K562 (cell line): Measurements from ENCODE around the gene FAM117B. TPM values are rescaled to one million over a fixed set of nuclear protein-coding genes. Genes with fewer than 3 reads are reported as not detected.

ENCODE experiments used
- ATAC-seq: fragments of 200-7000 bp; cut with Tn5 transposase; 3 replicates; pipeline ENCODE4 v1.9.1; 2020; ENCODE audit warnings: moderate library complexity
- BruUV-seq: library from RNA; stranded (reverse); fragments of 400-500 nt; replicated peaks from 2 replicates; lab custom pipeline; 2021; lab: Mats Ljungman, UMichigan
- CTCF ChIA-PET: fragments of 300-600 bp; formaldehyde crosslinking; extraction: SDS; loops from one replicate; lab custom pipeline; 2021; ENCODE audit warnings: low intra/inter-chr PET ratio; lab: Yijun Ruan, JAX
- POLR2A ChIA-PET: fragments of 300-600, 350-650 bp; sonication (Branson Sonifier 250); formaldehyde crosslinking; extraction: SDS; loops from one replicate; lab custom pipeline; 2021; ENCODE audit warnings: antibody characterized with exemption, inconsistent platforms; lab: Yijun Ruan, JAX
- DNase-seq, 4 experiments: peaks; one replicate each; pipeline versions ENCODE4 v3.0.0 to v3.0.0-alpha.2; 2011 to 2018; ENCODE audit warnings: low spot score in 3 of 4, mixed read lengths in 3 of 4; ENCODE audit errors: extremely low read depth in 1 of 4
- FAIRE-seq: peaks from 2 replicates; lab custom pipeline; 2011; peaks lifted over from hg19 to GRCh38; lab: Jason Lieb, UNC
- H2AFZ ChIP-seq: 2 replicates; pipeline ENCODE4 v1.6.0; 2011; ENCODE audit warnings: low read depth, low read length, control low read depth, inconsistent platforms
- H3K27ac ChIP-seq: fragments of 200-600 bp; 3 replicates; pipeline ENCODE4 v1.8.0; 2011; ENCODE audit warnings: low read depth, mild to moderate bottlenecking, control low read depth, inconsistent platforms, low read length, moderate library complexity, mixed read lengths; ENCODE audit errors: extremely low read depth
- H3K27me3 ChIP-seq, 2 experiments: fragments of 300-600 bp in 1 of 2; 2 replicates in 1 of 2; 3 replicates in 1 of 2; pipeline versions ENCODE4 v1.6.0 to v1.8.0; 2011; ENCODE audit warnings: inconsistent platforms in 2 of 2, low read length in 2 of 2, mild to moderate bottlenecking in 1 of 2, mixed read lengths in 1 of 2, moderate library complexity in 1 of 2; ENCODE audit not compliant: control insufficient read depth in 2 of 2, insufficient read depth in 2 of 2
- H3K36me3 ChIP-seq: fragments of 300-600 bp; 3 replicates; pipeline ENCODE4 v1.8.0; 2011; ENCODE audit warnings: mild to moderate bottlenecking, low read length, inconsistent platforms; ENCODE audit not compliant: control insufficient read depth, insufficient read depth
- H3K4me1 ChIP-seq, 2 experiments: fragments of 200-600 bp in 1 of 2; replicated peaks in 1 of 2; 2 replicates in 1 of 2; 3 replicates in 1 of 2; pipeline versions ENCODE4 v1.5.1 to v1.8.0; 2011; ENCODE audit warnings: inconsistent platforms in 2 of 2, low read length in 2 of 2, mild to moderate bottlenecking in 1 of 2, mixed read lengths in 1 of 2, moderate library complexity in 1 of 2; ENCODE audit not compliant: control insufficient read depth in 2 of 2, insufficient read depth in 2 of 2
- H3K4me2 ChIP-seq: 2 replicates; pipeline ENCODE4 v1.6.1; 2011; ENCODE audit warnings: low read length, control low read depth, inconsistent platforms, mixed read lengths; ENCODE audit not compliant: insufficient read depth
- H3K4me3 ChIP-seq: fragments of 200-600 bp; sonication (generic), shearing (Covaris generic); 2 replicates; pipeline ENCODE4 v1.5.1; 2016; ENCODE audit warnings: control low read depth, inconsistent platforms
- H3K79me2 ChIP-seq: fragments of 200-600 bp; 3 replicates; pipeline ENCODE4 v1.8.0; 2011; ENCODE audit warnings: low read length, inconsistent platforms; ENCODE audit not compliant: control insufficient read depth, insufficient read depth
- H3K9ac ChIP-seq, 2 experiments: 2 replicates each; pipeline versions ENCODE4 v1.6.0 to v1.6.1; 2011; ENCODE audit warnings: low read depth in 2 of 2, low read length in 2 of 2, control low read depth in 1 of 2, inconsistent platforms in 1 of 2, mild to moderate bottlenecking in 1 of 2, mixed read lengths in 1 of 2; ENCODE audit not compliant: insufficient read depth in 1 of 2
- H3K9me1 ChIP-seq: one replicate; pipeline ENCODE4 v1.6.0; 2011; ENCODE audit warnings: inconsistent platforms, mild to moderate bottlenecking, low read length, moderate library complexity; ENCODE audit not compliant: control insufficient read depth, insufficient read depth
- H3K9me3 ChIP-seq: replicated peaks from 2 replicates; pipeline ENCODE4 v1.5.1; 2011; ENCODE audit warnings: low read depth, low read length, inconsistent platforms; ENCODE audit not compliant: control insufficient read depth, insufficient read depth
- H4K20me1 ChIP-seq: replicated peaks from 2 replicates; pipeline ENCODE4 v1.6.1; 2011; ENCODE audit warnings: low read length, inconsistent platforms, mixed read lengths; ENCODE audit not compliant: control insufficient read depth, insufficient read depth
- ARID1B ChIP-seq: fragments of 450-650 bp; IDR thresholded peaks from 2 replicates; pipeline ENCODE4 v1.6.1; 2016; ENCODE audit warnings: antibody characterized with exemption, mild to moderate bottlenecking, inconsistent platforms
- ATF1 ChIP-seq, 2 experiments: fragments of 450-650 bp in 1 of 2; IDR thresholded peaks; 2 replicates each; pipeline ENCODE4 v1.6.1; 2016; ENCODE audit warnings: missing compliant biosample characterization in 1 of 2, missing genetic modification characterization in 1 of 2
- ATF7 ChIP-seq: fragments of 450-650 bp; IDR thresholded peaks from 2 replicates; pipeline ENCODE4 v1.7.1; 2014; ENCODE audit warnings: mild to moderate bottlenecking, moderate library complexity
- CBFA2T3 ChIP-seq: fragments of 450-650 bp; IDR thresholded peaks from 2 replicates; pipeline ENCODE4 v1.6.1; 2017
- CREM ChIP-seq: IDR thresholded peaks from 2 replicates; pipeline ENCODE4 v1.6.1; 2014; ENCODE audit warnings: antibody characterized with exemption, low read depth
- HCFC1 ChIP-seq: IDR thresholded peaks from 2 replicates; pipeline ENCODE4 v1.6.1; 2012; ENCODE audit warnings: low read depth, low read length, improper control_type of control experiment
- HINFP ChIP-seq: fragments of 450-650 bp; conservative IDR thresholded peaks from 2 replicates; pipeline ENCODE4 v1.6.1; 2016; ENCODE audit warnings: missing genetic modification characterization, low read depth, mild to moderate bottlenecking, control low read depth, missing compliant biosample characterization
- ILK ChIP-seq: fragments of 450-650 bp; IDR thresholded peaks from 2 replicates; pipeline ENCODE4 v1.6.1; 2016; ENCODE audit warnings: missing genetic modification characterization, low read depth, mild to moderate bottlenecking, missing compliant biosample characterization, moderate library complexity, borderline replicate concordance
- LCOR ChIP-seq: sonication (generic); formaldehyde crosslinking; IDR thresholded peaks from 2 replicates; pipeline ENCODE4 v1.8.0; 2022; ENCODE audit warnings: mild to moderate bottlenecking, missing genetic modification reagents
- MNT ChIP-seq, 2 experiments: fragments of 450-650 bp; conservative IDR thresholded peaks; 2 replicates each; pipeline ENCODE4 v1.6.1; 2017; ENCODE audit warnings: mild to moderate bottlenecking in 2 of 2, moderate library complexity in 2 of 2
- ZC3H4 ChIP-seq: sonication (generic); formaldehyde crosslinking; IDR thresholded peaks from 2 replicates; pipeline ENCODE4 v1.9.0; 2021; ENCODE audit warnings: missing genetic modification reagents, borderline replicate concordance
- ZEB2 ChIP-seq: fragments of 450-650 bp; IDR thresholded peaks from 2 replicates; pipeline ENCODE4 v1.6.1; 2016
- ZKSCAN8 ChIP-seq: fragments of 200-800 bp; sonication (Bioruptor generic); IDR thresholded peaks from 2 replicates; pipeline ENCODE4 v1.6.1; 2016; ENCODE audit warnings: missing genetic modification characterization, missing compliant biosample characterization
- ZNF347 ChIP-seq: fragments of 450-650 bp; formaldehyde crosslinking; IDR thresholded peaks from 2 replicates; pipeline ENCODE4 v1.4.0; 2020; ENCODE audit warnings: low read depth, mild to moderate bottlenecking, moderate library complexity
- ZSCAN32 ChIP-seq: fragments of 450-650 bp; formaldehyde crosslinking; IDR thresholded peaks from 2 replicates; pipeline ENCODE4 v1.4.0; 2020; ENCODE audit warnings: mild to moderate bottlenecking, moderate library complexity
- WGBS: fragments of 100-300 bp; shearing (Covaris generic); methylation state at CpG from one replicate; pipeline ENCODE4 v1.1.6; 2016; ENCODE audit warnings: low coverage, mixed read lengths; ENCODE audit not compliant: insufficient coverage; ENCODE audit errors: missing lambda C conversion rate; 5-methylcytosine and 5-hydroxymethylcytosine counted together
- in situ Hi-C: fragments of 300-500 bp; cut with MboI; formaldehyde crosslinking; loops from 4 replicates; pipeline ENCODE4 v1.15.0; 2018; ENCODE audit warnings: inconsistent platforms, mixed read lengths
- intact Hi-C: fragments of 100-400 bp; cut with micrococcal nuclease; formaldehyde crosslinking; loops from 2 replicates; pipeline ENCODE4 v1.14.2; 2022
- polyA plus RNA-seq, 8 experiments: library from polyadenylated mRNA; depleted of rRNA in 4 of 8; stranded (reverse) in 5 of 8; unstranded in 3 of 8; fragments of >200 nt; fragmentation: Nextera tagmentation in 2 of 8; fragmentation: Illumina TruSeq in 1 of 8; extraction: Ambion mirVana in 2 of 8; extraction: Trizol in 1 of 8; gene quantifications; 2 replicates each; pipeline versions ENCODE4 v1.2.1 to v1.2.3, GENCODE V29; 2011 to 2014; ENCODE audit warnings: inconsistent platforms in 1 of 8, missing spikeins in 1 of 8
- total RNA-seq, 7 experiments: library from RNA; depleted of rRNA in 6 of 7; stranded (reverse); fragments of >200 nt in 6 of 7; fragmentation: Illumina TruSeq in 2 of 7; extraction: Trizol in 2 of 7; gene quantifications; 2 replicates each; pipeline versions ENCODE4 v1.2.1 to v1.2.3, GENCODE V29; 2011 to 2021; ENCODE audit warnings: low replicate concordance in 1 of 7

Gene FAM117B
- total and polyA plus RNA-seq, 9 of the 15 experiments (the other 6 are each of a cell fraction or from before 2014, with no cell fraction given), result 1.6 to 5.2 (median 2.6) TPM

- peak overlapping the region; percentile 10; the same call in 1 of the 2 replicates for H3K4me2 ChIP-seq
- no peaks in the 10 kb centered on the region for H3K9me1 ChIP-seq
- no TSS peak for BruUV-seq
- no peaks in the 10 kb centered on the region for H3K9me3 ChIP-seq
- WGBS, result 100% methylated on average over 1 of the region's 4 CpGs
- CTCF ChIA-PET, result no interaction called here
- intact Hi-C loops (loop anchor here (5.0 to 10.0 kb wide), 2 partner anchors 45 to 122 kb away; no protein-coding TSS in a partner anchor), in situ Hi-C loops (no loop called here)
- no peak overlapping the region; the same call in 2 of the 3 replicates for H3K27ac ChIP-seq
- peaks cover 17% of the 10 kb centered on the region for H3K79me2 ChIP-seq
- H3K4me1 ChIP-seq, result peaks cover 8 to 10% of the 10 kb centered on the region in 2 experiments; a peak in 4 of 5 replicates
- no peak overlapping the region; a peak in 1 of 4 replicates for H3K9ac ChIP-seq
- POLR2A ChIA-PET, result interaction anchor here (0.7 kb wide), 1 partner anchor 1053 kb away, joined by 3 read pairs; no protein-coding TSS in a partner anchor
- TF ChIP-seq ARID1B, result 0 out of 2 replicates have a peak, but pooled peaks have one; percentile 16
- TF ChIP-seq CBFA2T3, result peak; percentile 45
- TF ChIP-seq ATF7, result peak; percentile 52; the same call in 1 of the 2 replicates
- no peak for TF ChIP-seq ZC3H4
- TF ChIP-seq ATF1 (CRISPR knock-in tag; IDR thresholded peaks at IDR 0.05), result no peak
- peak; percentile 59 for TF ChIP-seq ATF1 (tag; IDR thresholded peaks at IDR 0.05)
- no peak for TF ChIP-seq HCFC1
- peak in 1 of 2 experiments; percentile 37; a peak in 1 of 4 replicates for TF ChIP-seq MNT (conservative IDR thresholded peaks at IDR 0.05)
- no peak for TF ChIP-seq ZEB2
- no peak for TF ChIP-seq LCOR
- TF ChIP-seq ZNF347 (CRISPR knock-in tag), result no peak
- no peak for TF ChIP-seq ILK (tag)
- no peak for TF ChIP-seq HINFP (tag)
- TF ChIP-seq ZSCAN32 (CRISPR knock-in tag), result no peak
- TF ChIP-seq ZKSCAN8 (CRISPR knock-in tag), result no peak
- 0 out of 2 replicates have a peak, but pooled peaks have one; percentile 12 for TF ChIP-seq CREM
- H2AFZ ChIP-seq, result peak overlapping the region; percentile 65; the same call in 1 of the 2 replicates
- no peaks in the 10 kb centered on the region for H4K20me1 ChIP-seq
- H3K27me3 ChIP-seq, result no peaks in the 10 kb centered on the region
- FAIRE-seq (no peak), ATAC-seq (no peak), DNase-seq (peak in 2 of 4 experiments; percentile 7 to 36)
- no peaks in the 10 kb centered on the region for H3K36me3 ChIP-seq
- no peak overlapping the region for H3K4me3 ChIP-seq
Measured at GRCh38 chr2:202632682-202633290, 2.0 kb upstream of the FAM117B start.
